ENCODE results near the gene IL1RN.

GRCh38 chr2:113079131-113079530 is 48.3 kb upstream of the IL1RN start:
- TF ChIP-seq CTCF (conservative IDR thresholded peaks at IDR 0.05; ENCODE audit: low read depth, low read length) = no peak
- TF ChIP-seq NFE2L2 (IDR thresholded peaks at IDR 0.05; ENCODE audit: low read depth, low read length) = no peak
- TF ChIP-seq POLR2A (IDR thresholded peaks at IDR 0.05; ENCODE audit: low read depth, low read length) = no peak

All from IMR-90 (cell line).